SU-DHL-6 (cell line): Measurements from ENCODE around the gene ATP13A4.

Source experiments
- CTCF ChIP-seq: fragments of 200-600 bp; sonication (generic); IDR thresholded peaks from one replicate; pipeline ENCODE4 v1.5.1; 2017; ENCODE audit warnings: antibody characterized with exemption, mild to moderate bottlenecking, low read length, moderate library complexity; ENCODE audit not compliant: insufficient read depth, poor library complexity, severe bottlenecking
- EZH2phosphoT487 ChIP-seq: fragments of 200-600 bp; sonication (generic), shearing (Covaris generic); conservative IDR thresholded peaks from 2 replicates; pipeline ENCODE4 v1.6.1; 2018; ENCODE audit warnings: mild to moderate bottlenecking, antibody characterized with exemption, low read length, moderate library complexity, mixed read lengths

DNA sequence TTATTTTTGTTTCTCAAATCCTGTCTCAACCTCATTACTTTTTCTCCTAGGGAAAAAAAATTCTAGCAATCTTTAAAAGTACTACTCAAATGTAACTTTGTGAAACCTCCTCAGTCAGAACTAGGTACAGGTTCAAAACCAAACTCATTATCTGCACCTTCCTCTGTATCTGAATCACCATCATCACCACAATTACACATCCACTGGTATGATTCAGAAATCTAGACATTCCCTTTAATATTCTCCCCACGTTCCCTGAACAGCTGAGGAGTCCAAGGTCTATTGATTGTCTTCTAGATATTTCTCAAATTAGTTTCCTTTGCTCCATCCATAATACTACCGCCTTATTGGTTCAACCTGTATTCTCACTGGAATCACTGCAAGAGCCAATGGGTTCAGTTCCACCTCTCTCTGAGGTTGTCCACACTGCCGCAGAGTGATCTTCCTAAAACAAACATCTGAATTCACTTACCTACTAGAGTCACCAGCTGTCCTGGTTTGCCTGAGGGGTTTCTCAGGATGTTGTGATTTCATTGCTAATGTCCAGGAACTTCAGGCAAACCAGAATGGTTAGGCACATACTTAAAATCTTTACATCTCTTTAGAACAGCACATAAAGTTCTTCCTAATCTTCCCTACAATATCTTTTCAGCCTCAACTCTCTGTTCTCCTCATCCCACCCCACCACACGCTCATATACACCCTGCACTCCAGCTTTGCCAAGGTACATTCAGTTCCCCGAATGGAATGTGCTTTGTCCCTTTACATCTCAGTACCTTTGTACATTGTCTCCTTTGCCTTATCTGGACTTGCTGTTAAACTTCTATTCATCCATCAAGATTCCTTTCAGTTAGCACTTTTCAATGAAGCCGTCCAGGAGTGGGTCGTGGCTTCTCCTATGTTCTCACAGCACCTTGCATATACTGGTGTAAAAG, 24.2 kb downstream of the ATP13A4 start:
- TF ChIP-seq CTCF = no peak
- no peak for TF ChIP-seq EZH2phosphoT487
